HG03280 (cell line): ENCODE results near the gene ATP2B2.

Experiments used
- ATAC-seq: cut with Tn5 transposase; IDR thresholded peaks from one replicate; pipeline ENCODE4 v1.9.1; 2021; ENCODE audit warnings: mild to moderate bottlenecking, moderate library complexity; ENCODE audit not compliant: unreplicated experiment

The ATP2B2 gene

GRCh38 chr3:10495614-10496013 is 9.8 kb downstream of the ATP2B2 start:
- ATAC-seq = no peak

DNA sequence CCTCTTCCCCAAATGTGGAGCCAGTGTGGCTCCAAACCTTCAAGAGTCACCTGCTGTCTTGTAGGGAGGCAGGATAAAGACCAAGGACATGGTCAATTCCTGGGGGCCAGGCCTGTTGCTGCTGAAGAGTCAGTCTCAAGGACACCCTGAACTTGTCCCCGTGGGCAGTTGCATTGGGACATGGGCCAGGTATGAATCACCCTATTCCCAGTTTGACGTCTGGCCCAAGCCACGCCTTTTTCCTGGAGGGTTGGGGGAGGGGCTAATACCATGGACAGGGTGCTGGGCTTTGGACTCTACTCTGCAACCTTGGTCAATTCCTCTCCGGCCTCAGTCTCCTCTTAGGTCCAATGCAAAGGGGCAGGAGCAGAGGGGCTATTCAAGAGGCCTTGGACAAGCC is 10.4 kb downstream of the ATP2B2 start:
- no peak for ATAC-seq

DNA sequence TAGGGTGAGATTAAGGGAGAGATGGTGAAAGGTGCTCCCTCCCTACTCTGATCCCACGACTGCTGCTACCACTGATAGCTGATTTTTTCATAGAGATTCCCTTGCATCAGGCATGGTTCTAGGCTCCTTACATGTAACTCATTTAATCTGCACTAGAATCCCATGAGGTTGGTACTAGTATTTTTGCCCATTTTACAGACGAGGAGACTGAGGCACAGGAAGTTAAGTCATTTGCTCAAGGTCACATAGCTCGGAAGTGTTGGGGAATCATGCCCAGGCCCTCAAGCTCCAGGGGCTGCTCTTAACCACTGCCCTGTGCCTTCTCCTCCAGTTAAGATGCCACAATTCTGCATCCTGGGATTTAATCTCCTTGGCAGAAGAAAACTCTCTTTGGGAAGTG is 11.2 kb downstream of the ATP2B2 start:
- ATAC-seq = no peak

DNA sequence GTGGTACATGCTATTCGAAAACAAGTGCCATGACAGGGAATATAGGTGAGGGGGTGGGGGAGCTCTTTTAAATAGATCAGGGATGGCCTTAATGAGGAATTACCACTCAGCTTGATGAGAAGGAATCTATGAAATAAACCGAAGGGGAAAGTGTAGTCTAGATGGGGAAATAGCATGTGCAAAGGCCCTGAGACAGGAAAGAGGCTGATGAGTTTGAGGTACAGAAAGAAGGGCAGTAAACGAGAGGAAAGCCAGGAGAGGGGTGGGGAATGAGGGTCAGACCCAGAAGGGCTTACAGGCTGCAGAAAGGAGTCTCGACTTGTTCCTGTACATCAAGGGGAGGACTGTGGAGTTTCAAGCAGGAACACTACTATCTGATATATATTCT is 12.2 kb downstream of the ATP2B2 start:
- no peak for ATAC-seq

GRCh38 chr3:10492364-10493201 is 12.8 kb downstream of the ATP2B2 start:
- no peak for ATAC-seq

- ATAC-seq = no peak
Observed at GRCh38 chr3:10489746-10490483, 15.5 kb downstream of the ATP2B2 start.

- no peak for ATAC-seq
Observed at GRCh38 chr3:10487988-10488633, 17.3 kb downstream of the ATP2B2 start.

- ATAC-seq = no peak
Observed at GRCh38 chr3:10485806-10486205, 19.6 kb downstream of the ATP2B2 start.

- ATAC-seq = no peak
Observed at GRCh38 chr3:10485380-10485779, 20.0 kb downstream of the ATP2B2 start.

DNA sequence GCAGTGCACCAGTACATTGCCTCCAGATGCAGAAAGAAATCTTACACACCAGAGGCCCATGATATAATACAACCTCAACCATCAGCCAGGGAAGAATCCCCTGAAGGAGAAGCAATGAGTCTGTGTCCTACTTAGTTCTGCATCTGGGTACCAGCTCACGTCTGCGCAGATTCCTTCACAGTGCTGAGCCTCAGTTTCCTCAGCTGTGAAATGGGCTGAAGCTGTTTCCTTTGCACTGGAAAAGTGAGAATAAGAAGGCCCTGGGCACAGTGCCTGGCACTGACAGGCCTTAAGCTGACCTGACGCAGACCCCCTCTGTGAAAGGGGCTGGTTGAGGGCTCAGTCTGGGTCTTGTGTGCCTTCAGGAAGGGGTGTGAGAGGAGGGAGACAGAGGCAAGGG is 20.7 kb downstream of the ATP2B2 start:
- no peak for ATAC-seq

DNA sequence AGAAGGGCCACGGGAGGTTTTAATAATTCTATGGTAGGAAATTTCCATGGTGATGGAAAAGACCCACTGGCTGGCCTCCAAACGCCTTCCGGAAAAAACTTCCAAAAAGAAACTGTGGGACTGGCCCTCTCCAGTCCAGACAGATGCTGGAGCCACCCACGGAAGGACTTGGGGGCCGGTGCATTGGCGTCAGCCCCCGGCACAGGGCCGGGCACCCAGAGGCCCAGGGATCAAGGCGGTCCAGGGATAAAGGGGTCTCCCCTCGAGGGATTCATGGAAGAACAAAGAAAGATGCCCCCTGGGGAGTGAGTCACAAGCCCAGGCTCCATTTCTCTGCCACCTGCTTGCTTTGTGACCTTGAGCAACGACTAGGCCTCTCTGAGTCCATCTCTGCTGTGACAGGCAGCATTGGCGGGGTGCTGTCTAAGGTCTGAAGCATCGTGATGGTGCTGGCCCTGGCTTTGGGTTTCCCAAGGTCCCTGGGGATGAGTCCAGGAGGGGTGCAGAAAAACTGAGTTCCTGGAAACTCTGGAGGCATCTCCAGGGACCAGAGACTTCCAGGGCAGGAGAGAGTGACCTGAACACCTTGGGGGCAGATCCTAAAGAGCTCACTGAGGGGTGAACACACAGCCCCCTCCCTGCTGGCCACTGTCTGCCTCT is 21.6 kb downstream of the ATP2B2 start:
- no peak for ATAC-seq

DNA sequence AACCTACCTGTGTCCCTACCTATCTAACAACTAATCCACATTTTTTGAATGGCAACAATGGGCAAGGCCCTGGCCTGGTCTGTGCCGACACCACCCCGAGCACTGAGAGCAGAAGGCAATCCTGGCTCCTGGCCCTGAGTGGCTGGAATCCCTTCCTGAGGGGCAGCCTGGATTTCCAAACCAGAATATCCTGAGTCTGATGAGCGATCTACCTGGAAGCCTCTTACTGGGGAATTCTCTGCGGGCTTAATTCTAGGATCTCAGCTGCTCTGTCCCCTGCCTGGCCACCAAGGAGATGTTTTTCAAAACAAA is 22.1 kb downstream of the ATP2B2 start:
- no peak for ATAC-seq

DNA sequence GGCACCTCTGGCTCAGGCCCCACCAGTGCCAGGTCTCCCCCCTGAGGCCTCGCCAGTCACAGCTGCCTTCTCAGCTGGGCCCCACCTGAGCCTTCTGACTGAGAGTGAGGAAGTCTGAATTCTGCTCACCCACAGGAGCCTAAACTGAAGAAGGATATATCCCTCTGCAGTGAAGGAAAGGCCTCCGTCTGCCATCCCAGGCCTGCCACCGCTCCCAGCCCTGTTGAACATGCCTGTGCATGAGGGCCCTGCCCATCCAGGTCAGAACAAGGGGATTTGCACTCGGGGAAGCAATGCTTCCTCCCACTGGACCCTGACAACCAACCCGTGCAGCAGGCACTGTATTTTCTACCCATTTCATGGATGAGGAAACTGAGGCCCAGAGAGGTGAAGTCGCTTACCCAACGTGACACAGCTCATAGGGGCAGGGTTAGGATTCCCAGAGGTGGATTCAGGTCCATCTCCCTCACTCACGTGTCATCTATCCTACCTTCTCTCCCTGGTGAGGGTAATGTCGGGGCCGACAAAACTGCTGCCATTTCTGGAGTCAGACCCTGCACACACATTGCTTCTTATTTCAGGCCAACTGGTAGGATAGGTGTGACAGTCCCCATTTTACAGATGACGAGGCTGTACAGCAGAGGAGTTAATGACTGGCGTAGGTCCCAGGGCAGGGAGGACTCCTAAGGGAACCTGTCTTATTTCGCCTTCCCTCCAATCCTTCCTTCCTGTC is 22.6 kb downstream of the ATP2B2 start:
- no peak for ATAC-seq

DNA sequence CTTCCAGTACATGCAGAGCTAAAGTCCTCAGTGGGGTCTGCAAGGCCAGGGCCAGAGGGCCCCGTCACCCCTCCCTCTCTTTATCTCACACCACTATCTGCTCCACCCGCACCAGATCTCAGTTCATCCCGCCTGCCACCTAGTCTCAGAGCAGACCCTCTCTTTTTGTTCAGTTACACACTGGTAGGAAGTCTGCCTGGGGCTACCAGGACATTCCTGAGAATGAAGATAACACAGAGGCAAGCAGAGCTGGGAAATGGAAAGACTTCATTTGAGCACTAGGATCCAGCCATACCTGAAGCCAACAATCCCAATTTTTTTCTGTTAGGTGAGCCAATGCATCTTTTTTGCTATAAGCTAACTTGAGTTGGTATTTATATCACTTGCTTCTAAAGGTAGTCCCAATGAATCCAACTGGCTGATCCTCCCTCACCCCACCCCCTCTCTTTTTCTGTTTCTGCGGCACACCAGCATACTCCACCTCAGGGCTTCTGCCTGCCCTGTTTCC is 24.5 kb downstream of the ATP2B2 start:
- ATAC-seq = no peak

GRCh38 chr3:10479311-10479710 is 26.1 kb downstream of the ATP2B2 start:
- no peak for ATAC-seq

GRCh38 chr3:10475983-10476382 is 29.4 kb downstream of the ATP2B2 start:
- no peak for ATAC-seq

GRCh38 chr3:10474847-10475246 is 30.5 kb downstream of the ATP2B2 start:
- no peak for ATAC-seq

DNA sequence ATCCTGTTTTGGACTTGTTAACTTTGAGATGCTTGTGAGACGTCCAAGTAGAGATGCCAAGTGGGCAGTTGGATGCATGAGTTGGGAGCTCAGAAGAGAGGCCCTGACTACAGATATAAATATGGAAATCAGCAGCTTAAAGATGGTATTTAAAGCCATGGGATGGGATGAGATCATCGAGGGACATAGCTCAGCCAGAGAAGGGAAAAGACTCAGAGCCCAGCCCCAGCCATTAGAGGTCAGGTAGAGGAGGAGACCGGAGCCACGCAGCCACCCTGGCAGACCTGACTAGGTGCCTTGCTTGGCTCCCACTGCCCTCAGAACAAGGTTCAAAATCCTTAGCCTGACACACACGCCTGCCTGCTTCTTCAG is 31.1 kb downstream of the ATP2B2 start:
- ATAC-seq = no peak

GRCh38 chr3:10473581-10474274 is 31.7 kb downstream of the ATP2B2 start:
- ATAC-seq = no peak

- no peak for ATAC-seq
Observed at GRCh38 chr3:10472877-10473440, 32.4 kb downstream of the ATP2B2 start.
